ENCODE measurements around the gene MYO9A.
"Not testable (repeated sequence)": the region's sequence is repeated elsewhere in the genome, so short reads cannot be mapped to it uniquely, and the experiment has no call there.

Gene MYO9A

DNA sequence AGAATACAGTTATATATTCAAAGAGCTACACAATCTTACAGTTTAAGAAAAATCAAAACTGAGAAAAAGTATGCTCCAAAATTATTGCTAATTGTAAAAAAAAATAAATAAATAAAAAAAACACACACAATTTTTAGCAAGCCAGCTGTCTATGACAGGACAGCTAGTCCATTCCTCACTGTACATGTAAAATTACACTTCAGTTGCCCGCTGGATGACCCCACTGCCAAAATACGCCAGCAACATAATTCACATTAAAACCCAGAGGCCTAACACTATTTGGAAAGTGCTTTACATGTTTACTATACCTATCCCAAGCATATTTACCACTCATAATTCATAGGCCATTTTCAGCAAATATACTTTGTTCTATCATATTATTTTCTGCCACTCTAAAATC is 5.8 kb downstream of the MYO9A start:
- no peak overlapping the region for H3K4me3 ChIP-seq (ENCODE audit: low read depth, low read length)
- TF ChIP-seq CTCF (IDR thresholded peaks at IDR 0.05; ENCODE audit: control insufficient read depth, extremely low read depth, insufficient read depth) = no peak
- DNase-seq (ENCODE audit: low read depth) = no peak

GRCh38 chr15:72110355-72110754 is 7.6 kb downstream of the MYO9A start:
- no peak overlapping the region for H3K4me3 ChIP-seq (ENCODE audit: low read depth, low read length)
- no peak for TF ChIP-seq CTCF (IDR thresholded peaks at IDR 0.05; ENCODE audit: control insufficient read depth, extremely low read depth, insufficient read depth)
- DNase-seq (ENCODE audit: low read depth) = no peak

GRCh38 chr15:72106068-72106467 is 11.9 kb downstream of the MYO9A start:
- DNase-seq (ENCODE audit: low read depth) = no peak
- TF ChIP-seq CTCF (IDR thresholded peaks at IDR 0.05; ENCODE audit: control insufficient read depth, extremely low read depth, insufficient read depth) = no peak
- H3K4me3 ChIP-seq (ENCODE audit: low read depth, low read length) = no peak overlapping the region

DNA sequence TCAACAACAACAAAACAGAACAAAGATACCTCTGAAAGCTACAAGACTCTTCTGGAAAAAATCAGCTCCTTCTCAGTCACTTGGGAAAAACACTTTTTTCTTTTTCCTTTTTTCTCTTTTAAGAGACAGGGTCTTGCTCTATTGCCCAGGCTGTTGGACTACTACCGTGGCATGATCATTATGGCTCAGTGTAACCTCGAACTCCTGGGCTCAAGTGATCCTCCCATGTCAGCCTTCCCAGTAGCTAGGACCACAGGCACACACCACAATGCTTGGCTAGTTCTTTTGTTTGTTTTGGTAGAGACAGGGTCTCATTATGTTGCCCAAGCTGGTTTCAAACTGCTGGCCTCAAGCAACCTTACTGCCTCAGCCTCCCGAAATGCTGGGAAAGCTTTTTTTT is 12.8 kb downstream of the MYO9A start:
- TF ChIP-seq CTCF (IDR thresholded peaks at IDR 0.05; ENCODE audit: control insufficient read depth, extremely low read depth, insufficient read depth) = no peak
- no peak overlapping the region for H3K4me3 ChIP-seq (ENCODE audit: low read depth, low read length)

GRCh38 chr15:72100551-72100950 is 17.4 kb downstream of the MYO9A start:
- not testable (repeated sequence) for H3K4me3 ChIP-seq (ENCODE audit: low read depth, low read length); DNase-seq (ENCODE audit: low read depth)

More for the DNA sequence above, 12.8 kb downstream of the MYO9A start:
- DNase-seq (ENCODE audit: low read depth) = no peak

- no peak for TF ChIP-seq CTCF (IDR thresholded peaks at IDR 0.05; ENCODE audit: control insufficient read depth, extremely low read depth, insufficient read depth)
- no peak for DNase-seq (ENCODE audit: low read depth)
- no peak overlapping the region for H3K4me3 ChIP-seq (ENCODE audit: low read depth, low read length)
These were observed 18.8 kb downstream of the MYO9A start for GRCh38 chr15:72099155-72099554.

DNA sequence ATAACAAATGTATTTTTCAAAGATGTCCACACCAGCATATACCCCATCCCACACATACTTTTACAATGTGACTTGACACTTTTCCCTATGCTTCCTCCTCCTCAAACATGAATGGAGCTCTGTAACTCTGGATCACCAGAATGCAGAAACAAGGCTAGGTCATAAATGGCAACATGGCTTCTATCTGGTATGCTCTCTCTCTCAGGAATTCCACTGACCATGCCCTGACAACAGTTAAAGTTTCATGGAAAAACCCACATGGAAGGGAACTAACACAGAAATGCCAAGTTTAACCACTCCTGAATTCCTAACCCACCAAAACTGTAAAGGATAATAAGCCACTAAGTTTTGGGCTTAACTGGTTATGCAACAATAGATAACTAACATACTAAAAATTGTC is 19.9 kb downstream of the MYO9A start:
- no peak for TF ChIP-seq CTCF (IDR thresholded peaks at IDR 0.05; ENCODE audit: control insufficient read depth, extremely low read depth, insufficient read depth)
- no peak overlapping the region for H3K4me3 ChIP-seq (ENCODE audit: low read depth, low read length)
- no peak for DNase-seq (ENCODE audit: low read depth)

DNA sequence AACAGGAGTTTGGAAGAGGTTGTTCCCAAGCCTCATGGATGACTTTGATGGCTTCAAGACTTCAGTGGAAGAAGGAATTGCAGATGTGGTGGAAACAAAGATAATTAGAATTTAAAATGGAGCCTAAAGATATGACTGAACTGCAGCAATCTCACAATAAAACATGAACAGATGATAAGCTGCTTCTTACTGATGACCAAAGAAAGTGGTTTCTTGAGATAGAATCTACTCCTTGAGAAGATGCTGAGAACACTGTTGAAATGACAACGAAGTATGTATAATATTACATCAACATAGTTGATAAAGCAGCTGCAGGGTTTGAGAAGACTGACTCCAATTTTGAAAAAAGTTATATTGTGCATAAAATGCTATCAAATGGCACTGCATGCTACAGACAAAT is 21.2 kb downstream of the MYO9A start:
- TF ChIP-seq CTCF (IDR thresholded peaks at IDR 0.05; ENCODE audit: control insufficient read depth, extremely low read depth, insufficient read depth) = no peak
- H3K4me3 ChIP-seq (ENCODE audit: low read depth, low read length) = no peak overlapping the region
- no peak for DNase-seq (ENCODE audit: low read depth)
